Measurements from ENCODE around the gene AHSA1. TPM values are rescaled to one million over a fixed set of nuclear protein-coding genes. Genes with fewer than 3 reads are reported as not detected.

The AHSA1 gene
- total RNA-seq, 1 donor from 2014 or later, result 90.1 TPM

GRCh38 chr14:77502109-77502782 lies 44.4 kb downstream of the AHSA1 start:
- DNase-seq (ENCODE audit: low spot score), result no peak
- intact Hi-C loops (cut with DNase I), result no loop called here
- no peak for ATAC-seq

DNA sequence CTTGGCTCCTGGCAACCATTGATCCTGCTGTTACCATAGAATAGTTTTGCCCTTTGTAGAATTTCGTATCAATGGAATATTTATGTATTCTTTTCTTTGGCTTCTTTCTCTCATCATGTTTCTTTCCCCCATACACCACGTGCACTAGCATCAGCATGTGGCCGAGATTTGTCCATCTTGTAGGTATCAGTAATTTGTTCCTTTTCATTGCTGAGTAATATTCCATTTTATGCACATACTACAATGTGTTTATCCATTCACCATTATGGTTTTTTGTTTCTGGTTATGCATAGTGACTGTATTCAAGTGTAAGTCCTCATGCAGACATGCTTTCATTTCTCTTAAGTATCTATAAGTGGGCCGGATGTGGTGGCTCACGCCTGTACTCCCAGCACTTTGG lies 45.2 kb downstream of the AHSA1 start:
- DNase-seq (ENCODE audit: low spot score), result no peak
- intact Hi-C loops (cut with DNase I), result no loop called here
- no peak for ATAC-seq

GRCh38 chr14:77505031-77505430 lies 47.1 kb downstream of the AHSA1 start:
- ATAC-seq (no peak), DNase-seq (ENCODE audit: low spot score) (no peak)
- intact Hi-C loops (cut with DNase I), result no loop called here

GRCh38 chr14:77507762-77508161 lies 49.9 kb downstream of the AHSA1 start:
- DNase-seq (ENCODE audit: low spot score), result no peak
- no peak for ATAC-seq
- intact Hi-C loops (cut with DNase I), result no loop called here

GRCh38 chr14:77508249-77508648 lies 50.4 kb downstream of the AHSA1 start:
- ATAC-seq, result no peak
- no peak for DNase-seq (ENCODE audit: low spot score)
- intact Hi-C loops (cut with DNase I), result no loop called here

DNA sequence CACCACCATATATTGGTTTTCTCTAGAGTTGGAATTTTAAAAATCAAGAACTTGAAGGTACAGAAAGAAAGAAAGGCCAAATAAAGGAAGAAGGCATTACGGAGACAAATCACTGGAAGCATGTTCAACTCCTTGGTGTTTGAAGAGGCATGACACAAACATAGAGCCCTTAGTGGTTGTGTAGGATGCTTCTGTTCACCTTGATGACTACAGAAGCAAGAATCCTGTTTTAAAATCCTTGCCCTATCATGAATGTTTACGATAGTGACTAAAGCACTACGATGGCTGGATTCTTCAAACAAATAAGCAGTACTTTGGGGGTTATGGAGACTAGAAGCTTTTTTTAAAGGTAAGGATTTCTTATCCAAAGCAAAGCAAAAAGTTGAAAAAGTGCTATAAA lies 51.0 kb downstream of the AHSA1 start:
- intact Hi-C loops (cut with DNase I), result no loop called here
- DNase-seq (ENCODE audit: low spot score) (no peak), ATAC-seq (no peak)

DNA sequence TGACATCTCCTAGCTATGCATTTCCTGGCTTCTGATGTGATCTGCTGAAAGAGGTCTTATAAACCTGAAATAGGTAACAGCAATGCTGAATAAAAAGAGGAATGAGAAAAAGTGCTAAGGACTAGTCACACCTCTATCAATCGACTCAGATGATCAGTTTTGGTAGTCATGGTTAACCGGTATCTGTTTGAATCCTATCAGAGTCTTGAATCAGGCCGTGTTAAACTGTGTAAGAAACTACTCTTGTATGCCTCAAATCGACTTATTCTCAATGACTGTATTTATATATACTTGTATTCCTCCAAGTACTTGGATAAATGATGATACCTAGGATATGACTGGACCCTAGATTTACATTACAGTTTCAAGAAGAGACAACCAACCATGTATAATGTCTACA lies 51.5 kb downstream of the AHSA1 start:
- intact Hi-C loops (cut with DNase I), result no loop called here
- DNase-seq (ENCODE audit: low spot score), result no peak
- ATAC-seq, result no peak

DNA sequence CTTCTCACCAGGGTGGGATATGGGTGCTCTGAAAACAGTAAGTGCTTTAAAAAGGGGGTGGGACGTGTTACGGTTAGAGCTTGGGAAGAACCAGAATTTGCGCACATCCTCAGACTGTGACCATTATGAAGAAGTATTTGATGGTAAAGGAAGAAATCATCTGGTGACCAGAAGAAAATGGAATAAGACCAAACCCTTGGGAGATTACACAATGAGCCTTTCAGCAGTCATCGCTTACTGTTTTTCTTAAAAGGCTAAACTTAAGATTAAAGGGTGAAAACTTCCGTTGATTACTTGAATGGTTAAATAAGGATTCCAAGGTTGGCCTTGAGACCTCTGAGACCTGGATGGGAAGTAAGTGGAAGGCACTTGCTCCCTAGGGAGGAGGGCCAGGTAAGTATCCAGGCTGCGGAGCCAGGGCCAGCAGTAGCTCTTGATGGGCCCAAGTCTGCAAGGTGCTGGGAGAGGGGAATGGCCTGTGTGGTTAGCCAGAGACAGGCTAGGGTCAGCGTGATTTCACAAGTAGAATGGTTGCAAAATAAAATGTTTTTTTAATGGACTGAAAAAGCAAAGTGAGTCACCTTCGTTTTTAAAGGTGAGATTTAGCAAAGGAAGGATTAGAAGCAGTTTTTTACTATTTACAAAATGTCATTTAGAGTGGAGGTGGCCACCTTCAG lies 53.7 kb downstream of the AHSA1 start:
- ATAC-seq, result no peak
- intact Hi-C loops (cut with DNase I), result no loop called here
- DNase-seq (ENCODE audit: low spot score), result no peak

- DNase-seq (ENCODE audit: low spot score) (no peak), ATAC-seq (no peak)
- intact Hi-C loops (cut with DNase I), result no loop called here
Measured at GRCh38 chr14:77516126-77516525, 58.2 kb downstream of the AHSA1 start.

Other genes with a start within 250 kb of the AHSA1 start
- gene NGB, start 186.9 kb upstream of the AHSA1 start, total RNA-seq, result not detected
- gene POMT2, start 137.2 kb upstream of the AHSA1 start, total RNA-seq, result 30.4 TPM
- gene GSTZ1, start 137.1 kb upstream of the AHSA1 start, total RNA-seq, result 9.5 TPM
- gene TMED8, start 81.0 kb upstream of the AHSA1 start, total RNA-seq, result 10.5 TPM
- 0.36 TPM for gene SAMD15, start 80.7 kb upstream of the AHSA1 start, total RNA-seq
- gene NOXRED1, start 34.6 kb upstream of the AHSA1 start, total RNA-seq, result 1.0 TPM
- gene VIPAS39, start 492 bp upstream of the AHSA1 start, total RNA-seq, result 17.9 TPM
- gene ISM2, start 40.7 kb downstream of the AHSA1 start, total RNA-seq, result 0.31 TPM
- gene SPTLC2, start 158.5 kb downstream of the AHSA1 start, total RNA-seq, result 65.1 TPM
- gene ALKBH1, start 249.9 kb downstream of the AHSA1 start, total RNA-seq, result 15.4 TPM